Inflammatory macrophage (primary cell): ENCODE results near the gene GRAP.
"Not testable (repeated sequence)": the region's sequence is repeated elsewhere in the genome, so short reads cannot be mapped to it uniquely, and the experiment has no call there.

Experiments used
- DNase-seq, 2 donors: peaks; one replicate each; pipeline ENCODE4 v3.0.0-alpha.2; 2020 to 2022

The GRAP gene

GRCh38 chr17:19041871-19042270, 4.9 kb downstream of the GRAP start:
- DNase-seq = not testable (repeated sequence)

- not testable (repeated sequence) for DNase-seq
These were observed 6.4 kb downstream of the GRAP start for GRCh38 chr17:19040350-19040749.

GRCh38 chr17:19038730-19039129, 8.0 kb downstream of the GRAP start:
- DNase-seq = not testable (repeated sequence)

GRCh38 chr17:19038007-19038406, 8.8 kb downstream of the GRAP start:
- DNase-seq = not testable (repeated sequence)

GRCh38 chr17:19037547-19037946, 9.2 kb downstream of the GRAP start:
- DNase-seq = not testable (repeated sequence)

- not testable (repeated sequence) for DNase-seq
These were observed 10.6 kb downstream of the GRAP start for GRCh38 chr17:19036186-19036585.

GRCh38 chr17:19032377-19032988, 14.3 kb downstream of the GRAP start:
- DNase-seq = not testable (repeated sequence)

- DNase-seq = not testable (repeated sequence)
These were observed 15.0 kb downstream of the GRAP start for GRCh38 chr17:19031729-19032128.

GRCh38 chr17:19030771-19031449, 15.8 kb downstream of the GRAP start:
- DNase-seq = not testable (repeated sequence)

GRCh38 chr17:19029740-19030139, 17.0 kb downstream of the GRAP start:
- not testable (repeated sequence) for DNase-seq

GRCh38 chr17:19028671-19029070, 18.1 kb downstream of the GRAP start:
- DNase-seq = not testable (repeated sequence)

GRCh38 chr17:19024101-19025078, 22.4 kb downstream of the GRAP start:
- DNase-seq = no peak

GRCh38 chr17:19023209-19023999, 23.4 kb downstream of the GRAP start:
- DNase-seq = no peak

- DNase-seq = no peak
These were observed 24.0 kb downstream of the GRAP start for GRCh38 chr17:19022747-19023146.

GRCh38 chr17:19022128-19022527, 24.6 kb downstream of the GRAP start:
- DNase-seq = no peak

- DNase-seq = no peak
These were observed 25.1 kb downstream of the GRAP start for GRCh38 chr17:19021622-19022083.

- DNase-seq = not testable (repeated sequence)
These were observed 25.6 kb downstream of the GRAP start for GRCh38 chr17:19021011-19021621.

- DNase-seq = no peak
These were observed 26.7 kb downstream of the GRAP start for GRCh38 chr17:19020016-19020415.

- DNase-seq = no peak
These were observed 27.5 kb downstream of the GRAP start for GRCh38 chr17:19019041-19019941.

GRCh38 chr17:19018600-19018950, 28.2 kb downstream of the GRAP start:
- no peak for DNase-seq
